Tibial artery (tissue), 4 donors: ENCODE results near the gene ZNF524.

Experiments used
- DNase-seq, 2 donors: peaks; one replicate each; pipeline ENCODE4 v3.0.0-alpha.2; 2019
- H3K27ac ChIP-seq, 2 donors: fragments of 200-600 bp; sonication (generic) in 1 of 2; 1 replicate in 1 of 2; 2 replicates in 1 of 2; pipeline ENCODE4 v1.5.1; 2018 to 2019; ENCODE audit warnings: mild to moderate bottlenecking in 1 of 2
- H3K27me3 ChIP-seq, 2 donors: fragments of 200-600 bp; sonication (generic) in 1 of 2; one replicate each; pipeline versions ENCODE4 v1.5.1 to v1.6.0; 2016 to 2019
- H3K36me3 ChIP-seq, 3 donors: fragments of 200-600 bp; sonication (generic) in 2 of 3; one replicate each; pipeline ENCODE4 v1.5.1; 2016 to 2019; ENCODE audit warnings: mild to moderate bottlenecking in 2 of 3
- H3K4me1 ChIP-seq, 4 donors: fragments of 200-600 bp; sonication (generic) in 2 of 4; 1 replicate in 3 of 4; 2 replicates in 1 of 4; pipeline ENCODE4 v1.5.1; 2016 to 2019
- H3K4me3 ChIP-seq, 2 donors: fragments of 200-600 bp; sonication (generic) in 1 of 2; 1 replicate in 1 of 2; 2 replicates in 1 of 2; pipeline ENCODE4 v1.5.1; 2018 to 2019; ENCODE audit warnings: mild to moderate bottlenecking in 2 of 2
- H3K9me3 ChIP-seq, 3 donors: fragments of 200-600 bp; sonication (generic) in 1 of 3; one replicate each; pipeline ENCODE4 v1.5.1; 2016 to 2019
- CTCF ChIP-seq, 2 experiments: fragments of 200-600 bp in 1 of 2; fragments of 450-650 bp in 1 of 2; IDR thresholded peaks; one replicate each; pipeline ENCODE4 v1.5.1; 2017 to 2019; ENCODE audit warnings: antibody characterized with exemption in 2 of 2, mild to moderate bottlenecking in 1 of 2, moderate library complexity in 1 of 2
- intact Hi-C: fragments of 100-400 bp; cut with DNase I; formaldehyde crosslinking; loops from one replicate; pipeline ENCODE4 v1.15.0; 2023; ENCODE audit warnings: low total_unique reads

The ZNF524 gene

GRCh38 chr19:55590617-55591016, 9.5 kb upstream of the ZNF524 start:
- H3K27me3 ChIP-seq: peaks cover 0 to 25% of the 10 kb centered on the region in 2 donors
- H3K4me3 ChIP-seq: no peak overlapping the region
- intact Hi-C loops: no loop called here
- no peak for DNase-seq
- H3K4me1 ChIP-seq: peaks cover 0 to 23% (median 14%) of the 10 kb centered on the region in 4 donors
- peaks cover 0 to 38% (median 13%) of the 10 kb centered on the region in 3 donors for H3K36me3 ChIP-seq
- no peak overlapping the region for H3K27ac ChIP-seq
- H3K9me3 ChIP-seq: no peaks in the 10 kb centered on the region
- TF ChIP-seq CTCF (IDR thresholded peaks at IDR 0.05): no peak

- no peak for TF ChIP-seq CTCF (IDR thresholded peaks at IDR 0.05)
- Histone ChIP-seq H3K4me1 (peaks cover 0 to 14% (median 7%) of the 10 kb centered on the region in 4 donors), H3K4me3 (no peak overlapping the region), H3K27me3 (peaks cover 0 to 21% of the 10 kb centered on the region in 2 donors), H3K36me3 (peaks cover 0 to 48% (median 22%) of the 10 kb centered on the region in 3 donors), H3K27ac (no peak overlapping the region), H3K9me3 (no peaks in the 10 kb centered on the region)
- DNase-seq: no peak
- intact Hi-C loops: no loop called here
Measured at GRCh38 chr19:55591555-55591954, 8.5 kb upstream of the ZNF524 start.

GRCh38 chr19:55592391-55593090, 7.5 kb upstream of the ZNF524 start:
- Histone ChIP-seq H3K36me3 (peaks cover 0 to 58% (median 28%) of the 10 kb centered on the region in 3 donors), H3K4me1 (peaks cover 0 to 4% (median 0%) of the 10 kb centered on the region in 4 donors), H3K9me3 (no peaks in the 10 kb centered on the region), H3K27me3 (peaks cover 0 to 21% of the 10 kb centered on the region in 2 donors), H3K27ac (no peak overlapping the region), H3K4me3 (no peak overlapping the region)
- TF ChIP-seq CTCF (IDR thresholded peaks at IDR 0.05): no peak
- intact Hi-C loops: no loop called here
- DNase-seq: no peak

GRCh38 chr19:55593096-55593772, 6.9 kb upstream of the ZNF524 start:
- Histone ChIP-seq H3K27me3 (peaks cover 0 to 18% of the 10 kb centered on the region in 2 donors), H3K4me3 (no peak overlapping the region), H3K36me3 (peaks cover 0 to 60% (median 28%) of the 10 kb centered on the region in 3 donors), H3K4me1 (no peaks in the 10 kb centered on the region), H3K9me3 (no peaks in the 10 kb centered on the region), H3K27ac (no peak overlapping the region)
- DNase-seq: no peak
- intact Hi-C loops: no loop called here
- no peak for TF ChIP-seq CTCF (IDR thresholded peaks at IDR 0.05)

GRCh38 chr19:55594996-55595545, 5.0 kb upstream of the ZNF524 start:
- no peak for DNase-seq
- Histone ChIP-seq H3K4me3 (no peak overlapping the region), H3K36me3 (peaks cover 0 to 60% (median 28%) of the 10 kb centered on the region in 3 donors), H3K4me1 (peaks cover 0 to 4% (median 0%) of the 10 kb centered on the region in 4 donors), H3K9me3 (no peaks in the 10 kb centered on the region), H3K27me3 (peaks cover 0 to 11% of the 10 kb centered on the region in 2 donors), H3K27ac (no peak overlapping the region)
- TF ChIP-seq CTCF (IDR thresholded peaks at IDR 0.05): no peak
- intact Hi-C loops: loop anchor here (5.0 kb wide), 1 partner anchor 37 kb away; no protein-coding TSS in a partner anchor
